HG02798 (cell line): ENCODE data around the gene DOK7.
"Not testable (repeated sequence)": the region's sequence is repeated elsewhere in the genome, so short reads cannot be mapped to it uniquely, and the experiment has no call there.

ENCODE experiments used
- ATAC-seq: cut with Tn5 transposase; IDR thresholded peaks from one replicate; pipeline ENCODE4 v1.9.1; 2021; ENCODE audit warnings: mild to moderate bottlenecking; ENCODE audit not compliant: unreplicated experiment, poor library complexity

DOK7 gene

DNA sequence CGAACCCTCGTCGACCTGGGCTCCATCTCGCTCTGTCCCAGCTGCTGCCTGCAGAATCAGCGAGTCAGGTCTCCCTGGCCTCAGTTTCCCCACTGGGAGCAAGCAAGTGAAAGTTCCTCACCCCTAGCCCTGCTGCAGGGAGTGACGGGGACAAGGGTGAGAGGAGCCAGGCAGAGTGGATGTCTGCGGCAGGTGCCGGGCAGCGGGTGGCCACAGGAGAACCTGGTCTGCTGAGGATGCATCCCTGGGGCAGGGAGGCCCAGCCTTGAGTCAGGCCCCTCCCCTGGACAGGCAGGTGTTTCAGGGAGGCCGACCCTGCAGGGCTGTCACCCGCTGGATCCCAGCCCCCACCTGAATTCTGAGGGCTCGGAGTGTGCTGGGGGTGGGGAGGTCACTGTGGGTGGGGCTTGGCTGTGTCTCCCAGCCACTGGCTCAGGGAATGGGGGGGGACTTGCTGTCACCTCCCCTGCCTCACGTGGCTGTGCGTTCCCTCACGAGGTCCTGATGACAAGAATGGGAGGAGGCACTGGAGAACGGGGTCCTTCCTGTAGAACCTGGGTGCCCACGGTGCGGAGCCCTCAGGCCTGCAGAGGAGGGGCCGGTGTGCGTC, 35.9 kb downstream of the DOK7 start:
- no peak for ATAC-seq

- ATAC-seq = no peak
Observed at GRCh38 chr4:3499710-3500109, 36.6 kb downstream of the DOK7 start.

DNA sequence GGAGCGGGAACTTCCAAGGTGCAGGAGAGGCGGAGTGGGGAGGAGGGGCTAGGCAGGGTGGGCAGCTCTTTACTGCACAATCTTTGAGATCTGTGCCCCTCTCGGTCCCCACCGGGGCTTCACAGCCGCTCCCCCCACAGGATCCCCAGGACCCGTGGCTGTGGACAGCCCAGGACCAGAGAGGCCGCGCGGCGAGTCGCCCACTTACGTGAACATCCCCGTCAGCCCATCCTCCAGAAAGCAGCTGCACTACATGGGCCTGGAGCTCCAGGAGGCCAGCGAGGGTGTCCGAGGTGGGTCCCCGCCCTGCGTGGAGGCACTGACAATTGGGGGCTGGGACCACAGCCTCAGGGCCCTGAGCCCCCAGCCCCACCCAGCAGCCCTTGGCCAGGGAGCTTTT, 37.0 kb downstream of the DOK7 start:
- no peak for ATAC-seq

DNA sequence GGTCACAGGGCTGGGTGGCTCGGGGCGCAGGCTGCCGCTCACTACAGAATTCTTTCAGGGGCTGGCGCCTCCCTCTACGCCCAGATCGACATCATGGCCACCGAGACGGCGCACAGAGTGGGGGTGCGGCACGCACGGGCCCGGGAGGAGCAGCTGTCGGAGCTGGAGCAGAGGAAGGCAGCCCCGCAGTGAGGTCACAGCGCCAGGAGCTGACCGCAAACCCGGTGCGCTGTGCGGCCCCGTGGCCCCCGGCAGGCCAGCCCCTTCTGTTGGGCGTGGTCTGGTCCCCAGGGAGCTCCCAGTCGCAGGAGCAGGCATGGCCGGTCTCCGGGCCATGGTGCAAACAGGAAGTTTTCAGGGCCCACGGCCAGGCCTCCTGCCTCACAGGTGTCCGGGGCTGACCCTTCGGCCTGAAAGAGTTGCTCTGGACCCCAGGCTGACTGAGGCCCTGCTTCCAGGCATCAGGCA, 37.6 kb downstream of the DOK7 start:
- ATAC-seq = no peak

DNA sequence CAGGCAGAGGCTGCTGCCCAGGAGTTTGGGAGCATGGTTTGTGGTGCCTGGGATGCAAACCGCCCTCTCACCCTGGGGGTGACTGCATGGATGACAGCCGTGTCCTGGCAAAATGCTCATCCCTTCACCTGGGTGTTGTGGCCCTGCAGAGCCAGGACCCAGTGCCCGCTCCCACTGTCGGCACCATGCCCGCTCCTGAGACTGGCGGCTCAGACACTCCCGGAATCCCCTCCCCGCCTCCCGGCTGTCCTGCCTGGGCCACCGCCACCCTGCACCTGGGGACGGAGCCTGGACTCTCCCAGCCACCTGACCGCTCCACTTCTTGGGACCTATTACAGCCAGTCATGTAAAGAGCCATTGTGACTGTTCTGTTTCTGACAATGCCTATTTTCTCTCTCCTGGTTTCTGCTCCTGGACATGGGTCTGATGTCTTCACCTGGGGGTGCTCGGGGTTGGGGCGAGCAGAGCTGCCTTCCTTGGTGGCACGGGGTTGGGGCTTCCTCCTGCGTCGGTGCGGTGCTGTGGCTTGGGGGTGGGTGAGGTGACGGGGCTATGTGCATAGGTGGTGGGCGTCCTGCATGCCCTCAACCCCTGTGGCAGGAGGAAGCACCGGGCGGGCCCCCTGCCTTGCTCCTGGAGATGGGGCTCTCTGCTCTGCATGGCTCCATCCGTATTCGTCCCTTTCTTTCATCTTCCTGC, 38.2 kb downstream of the DOK7 start:
- no peak for ATAC-seq

- no peak for ATAC-seq
Observed at GRCh38 chr4:3501825-3502425, 38.8 kb downstream of the DOK7 start.

DNA sequence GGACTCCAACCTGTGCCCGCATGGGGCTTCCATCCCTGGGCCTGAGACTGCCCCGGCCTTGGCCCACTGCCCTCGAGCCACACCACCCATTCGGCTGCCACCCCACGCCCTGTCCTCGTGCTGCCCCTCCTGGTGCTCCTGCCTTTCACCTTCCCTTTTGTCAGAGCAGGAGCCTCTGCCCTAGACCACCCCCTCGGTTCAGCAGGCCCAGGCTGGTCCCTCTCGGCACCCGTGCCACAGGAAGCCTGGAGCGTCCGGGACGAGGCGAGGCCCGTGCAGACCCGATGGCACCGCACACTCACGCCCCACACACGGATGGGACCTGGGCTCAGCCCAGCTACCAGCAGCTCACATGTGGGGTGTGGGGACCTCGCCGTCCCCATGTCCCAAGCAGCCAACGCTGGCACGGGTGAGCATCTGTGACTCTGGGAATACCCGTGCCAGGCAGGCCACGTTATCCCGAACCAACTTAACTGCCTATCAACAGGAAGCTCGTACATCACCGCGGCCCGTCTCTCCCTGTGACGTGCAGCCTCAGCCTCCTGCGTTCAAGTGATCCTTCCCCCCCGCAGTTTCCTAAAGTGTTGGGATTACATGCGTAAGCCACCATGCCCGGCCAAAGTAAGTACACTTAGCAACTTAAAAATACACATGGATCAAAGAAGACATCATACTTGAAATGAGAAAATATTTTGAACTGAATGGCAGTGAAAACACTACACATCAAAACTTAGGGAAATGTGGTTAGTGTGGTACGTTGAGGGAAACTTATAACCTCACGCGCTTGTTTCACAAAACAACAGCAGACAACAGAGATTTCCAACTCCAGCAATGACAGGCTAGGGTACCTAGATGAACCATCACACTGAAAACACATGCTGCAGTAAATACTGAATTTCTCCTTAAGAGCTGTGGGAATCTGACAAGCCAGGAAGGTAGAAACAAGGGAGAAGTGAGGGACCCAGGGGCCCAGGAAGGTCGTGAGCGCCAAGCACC, 40.1 kb downstream of the DOK7 start:
- no peak for ATAC-seq

- ATAC-seq = no peak
Observed at GRCh38 chr4:3505231-3505630, 42.1 kb downstream of the DOK7 start.

DNA sequence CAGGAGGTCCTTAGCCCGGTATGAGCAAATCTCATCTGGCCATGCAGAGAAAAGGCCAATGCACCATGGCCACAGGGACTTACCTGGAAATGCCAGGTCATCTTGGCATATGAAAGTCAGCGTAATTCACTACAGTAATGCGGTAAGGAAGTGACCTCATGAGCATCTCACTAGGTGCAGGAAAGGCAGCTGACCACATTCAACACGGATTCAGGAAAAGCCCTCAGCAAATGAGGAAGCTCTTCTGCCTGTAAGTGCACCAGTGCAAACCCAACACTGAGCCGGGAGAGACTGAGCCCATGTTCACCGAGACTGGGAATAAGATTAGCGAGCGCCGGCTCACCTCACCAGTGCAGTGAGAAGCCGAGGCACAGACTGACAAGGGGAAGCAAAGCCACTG, 45.4 kb downstream of the DOK7 start:
- ATAC-seq = no peak

- no peak for ATAC-seq
Observed at GRCh38 chr4:3510481-3510880, 47.4 kb downstream of the DOK7 start.

GRCh38 chr4:3511187-3511586, 48.1 kb downstream of the DOK7 start:
- no peak for ATAC-seq

GRCh38 chr4:3511601-3512000, 48.5 kb downstream of the DOK7 start:
- ATAC-seq = not testable (repeated sequence)

DNA sequence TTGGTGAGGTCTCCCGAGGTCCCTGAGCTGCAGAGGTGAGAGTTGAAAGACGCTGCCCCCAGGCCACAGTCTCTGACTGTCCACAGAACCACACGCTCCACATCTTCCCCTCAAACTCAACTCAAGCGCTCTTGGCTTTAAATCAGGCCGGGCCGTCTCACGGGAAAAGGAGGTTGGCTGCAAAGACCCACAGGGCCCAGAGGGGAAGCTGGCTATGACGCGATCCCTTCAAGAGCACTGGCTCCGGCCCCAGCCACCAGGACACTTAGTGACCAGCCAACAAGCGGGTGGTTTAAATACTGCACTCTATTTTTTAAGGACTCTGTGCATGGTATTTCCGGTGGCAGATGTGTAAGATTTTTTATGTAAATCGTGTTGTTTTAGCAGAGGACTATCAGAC, 49.2 kb downstream of the DOK7 start:
- ATAC-seq = no peak

GRCh38 chr4:3512719-3513118, 49.6 kb downstream of the DOK7 start:
- ATAC-seq = no peak

DNA sequence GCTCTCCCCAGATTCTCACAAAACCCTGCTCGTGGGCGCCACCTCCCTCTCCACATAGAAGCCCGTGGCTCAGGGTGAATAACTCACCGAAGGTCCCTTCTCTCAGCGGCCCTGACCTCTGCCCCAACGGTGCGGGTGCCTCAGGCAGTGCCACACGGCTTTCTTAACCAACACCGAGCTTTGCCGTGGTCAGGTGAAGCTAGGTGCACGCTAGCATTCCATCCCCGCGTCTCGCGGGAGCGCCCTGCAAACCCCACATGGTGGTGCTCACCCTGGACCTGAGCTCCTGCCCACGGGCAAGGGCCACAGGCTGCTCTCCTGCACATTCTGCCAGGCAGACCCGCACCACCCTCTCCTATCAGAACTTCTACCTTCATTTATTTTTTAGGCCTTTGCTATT, 50.7 kb downstream of the DOK7 start:
- no peak for ATAC-seq

- ATAC-seq = no peak
Observed at GRCh38 chr4:3514221-3514780, 51.2 kb downstream of the DOK7 start.

- no peak for ATAC-seq
Observed at GRCh38 chr4:3514806-3515501, 51.8 kb downstream of the DOK7 start.

- ATAC-seq = no peak
Observed at GRCh38 chr4:3515646-3516045, 52.5 kb downstream of the DOK7 start.

DNA sequence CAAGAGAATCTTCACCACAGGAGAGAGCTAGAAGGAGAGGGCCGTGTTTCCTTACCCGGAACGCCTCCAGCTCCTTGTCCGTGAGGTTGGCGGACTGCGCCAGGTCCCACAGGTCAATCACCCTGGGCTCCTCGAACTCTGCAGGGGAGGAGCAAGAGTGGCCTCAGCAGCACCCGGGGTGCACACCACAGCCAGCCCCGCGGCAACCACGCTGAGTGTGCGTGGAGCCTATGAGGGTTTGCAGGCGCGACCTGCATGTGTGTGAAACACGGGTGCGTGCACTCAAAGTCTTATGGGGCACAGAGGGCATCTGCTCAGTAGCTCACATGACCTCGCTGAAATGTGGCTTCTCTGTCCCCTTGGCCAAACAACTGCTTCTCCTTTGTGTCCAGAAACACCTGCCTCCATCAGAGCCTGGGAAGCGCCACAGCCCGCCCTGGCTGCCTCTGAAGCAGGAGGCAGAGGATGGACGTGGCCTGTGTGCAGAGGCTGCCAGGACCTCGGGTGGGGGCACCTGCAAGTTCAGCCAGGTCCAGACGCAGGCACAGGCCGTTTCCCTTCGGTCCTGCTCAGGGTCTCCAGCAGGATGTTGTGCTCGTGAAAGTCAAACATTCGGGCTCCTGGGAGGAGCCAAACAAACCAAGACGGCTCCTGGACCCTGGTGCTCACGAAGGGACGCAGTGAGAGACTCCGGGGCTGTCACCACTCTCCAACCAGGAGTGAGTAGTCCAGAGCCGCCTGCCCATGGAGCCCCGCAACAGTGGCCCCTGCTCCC, 53.1 kb downstream of the DOK7 start:
- no peak for ATAC-seq
